Ramos (cell line): ENCODE results near the gene NAGLU.

ENCODE experiments used
- in situ Hi-C: fragments of 300-500 bp; cut with MboI; formaldehyde crosslinking; loops from one replicate; pipeline ENCODE4 v1.14.3; 2022; ENCODE audit warnings: low sequenced_read_pairs; ENCODE audit not compliant: unreplicated experiment

Gene NAGLU

GRCh38 chr17:42536048-42536371 lies at the start of gene NAGLU:
Gene NAGLU, plus strand, starts transcription at chr17:42536241. Its CDS starts 32 bp downstream, at chr17:42536273.
- in situ Hi-C loops: no loop called here

GRCh38 chr17:42488032-42488431 lies 48.0 kb upstream of the NAGLU start:
- in situ Hi-C loops: no loop called here

- in situ Hi-C loops: no loop called here
These were observed 42.7 kb upstream of the NAGLU start for GRCh38 chr17:42493319-42493718.

GRCh38 chr17:42494673-42495072 lies 41.4 kb upstream of the NAGLU start:
- in situ Hi-C loops: no loop called here

- in situ Hi-C loops: no loop called here
These were observed 37.2 kb upstream of the NAGLU start for GRCh38 chr17:42498828-42499227.

- in situ Hi-C loops: no loop called here
These were observed 34.0 kb upstream of the NAGLU start for GRCh38 chr17:42502091-42502490.

- in situ Hi-C loops: no loop called here
These were observed 33.1 kb upstream of the NAGLU start for GRCh38 chr17:42502926-42503325.

- in situ Hi-C loops: no loop called here
These were observed 28.4 kb upstream of the NAGLU start for GRCh38 chr17:42507671-42508070.

- in situ Hi-C loops: no loop called here
These were observed 27.4 kb upstream of the NAGLU start for GRCh38 chr17:42508426-42509165.

GRCh38 chr17:42509409-42509808 lies 26.6 kb upstream of the NAGLU start:
- in situ Hi-C loops: no loop called here

GRCh38 chr17:42509841-42510240 lies 26.2 kb upstream of the NAGLU start:
- in situ Hi-C loops: no loop called here

GRCh38 chr17:42512246-42512645 lies 23.8 kb upstream of the NAGLU start:
- in situ Hi-C loops: no loop called here

- in situ Hi-C loops: no loop called here
These were observed 23.2 kb upstream of the NAGLU start for GRCh38 chr17:42512733-42513251.

- in situ Hi-C loops: no loop called here
These were observed 22.4 kb upstream of the NAGLU start for GRCh38 chr17:42513686-42514085.

- in situ Hi-C loops: no loop called here
These were observed 21.8 kb upstream of the NAGLU start for GRCh38 chr17:42514279-42514678.

- in situ Hi-C loops: no loop called here
These were observed 21.2 kb upstream of the NAGLU start for GRCh38 chr17:42514867-42515266.

- in situ Hi-C loops: no loop called here
These were observed 18.5 kb upstream of the NAGLU start for GRCh38 chr17:42517516-42517915.

- in situ Hi-C loops: no loop called here
These were observed 17.8 kb upstream of the NAGLU start for GRCh38 chr17:42518046-42518754.

GRCh38 chr17:42518755-42519545 lies 17.1 kb upstream of the NAGLU start:
- in situ Hi-C loops: no loop called here

- in situ Hi-C loops: loop anchor here (5.0 to 10.0 kb wide), 3 partner anchors 93 to 495 kb away; partner anchors contain the start of gene NKIRAS2
These were observed 16.2 kb upstream of the NAGLU start for GRCh38 chr17:42519546-42520491.
